Pericardium fibroblast (primary cell): ENCODE results near the gene GLIPR1. TPM values are rescaled to one million over a fixed set of nuclear protein-coding genes. Genes with fewer than 3 reads are reported as not detected.

Experiments
- total RNA-seq: library from RNA; depleted of rRNA; stranded (reverse); fragments of >200 nt; gene quantifications from 2 replicates; pipeline ENCODE4 v1.2.3, GENCODE V29; 2015

GLIPR1 gene
- total RNA-seq = 7.9 and 19.8 TPM in 2 replicates

DNA sequence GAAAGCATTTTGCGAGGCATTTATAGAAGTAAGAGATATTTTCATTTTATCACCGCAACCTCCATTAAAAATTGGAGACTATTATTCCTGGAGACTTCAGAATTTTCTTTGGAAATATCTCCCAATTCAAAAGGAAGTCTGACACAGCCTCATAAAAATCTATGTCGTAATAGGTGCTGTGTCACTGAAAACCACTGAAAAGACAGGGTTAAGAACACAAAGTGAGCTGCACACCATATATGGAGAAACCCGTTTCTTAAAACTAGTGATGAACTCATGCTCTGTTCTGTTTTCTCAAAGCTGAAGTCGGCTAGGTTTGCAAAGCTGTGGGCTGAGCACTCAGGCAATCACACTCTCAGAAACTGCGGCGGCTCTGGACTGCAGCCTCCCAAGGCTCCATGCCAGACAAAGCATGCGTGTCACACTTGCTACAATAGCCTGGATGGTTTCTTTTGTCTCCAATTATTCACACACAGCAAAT, at the start of gene GLIPR1:
GLIPR1 (plus strand) TSS at position 287 of the 481 bp plus-strand sequence; CDS start at position 413, 126 bp downstream.

DNA sequence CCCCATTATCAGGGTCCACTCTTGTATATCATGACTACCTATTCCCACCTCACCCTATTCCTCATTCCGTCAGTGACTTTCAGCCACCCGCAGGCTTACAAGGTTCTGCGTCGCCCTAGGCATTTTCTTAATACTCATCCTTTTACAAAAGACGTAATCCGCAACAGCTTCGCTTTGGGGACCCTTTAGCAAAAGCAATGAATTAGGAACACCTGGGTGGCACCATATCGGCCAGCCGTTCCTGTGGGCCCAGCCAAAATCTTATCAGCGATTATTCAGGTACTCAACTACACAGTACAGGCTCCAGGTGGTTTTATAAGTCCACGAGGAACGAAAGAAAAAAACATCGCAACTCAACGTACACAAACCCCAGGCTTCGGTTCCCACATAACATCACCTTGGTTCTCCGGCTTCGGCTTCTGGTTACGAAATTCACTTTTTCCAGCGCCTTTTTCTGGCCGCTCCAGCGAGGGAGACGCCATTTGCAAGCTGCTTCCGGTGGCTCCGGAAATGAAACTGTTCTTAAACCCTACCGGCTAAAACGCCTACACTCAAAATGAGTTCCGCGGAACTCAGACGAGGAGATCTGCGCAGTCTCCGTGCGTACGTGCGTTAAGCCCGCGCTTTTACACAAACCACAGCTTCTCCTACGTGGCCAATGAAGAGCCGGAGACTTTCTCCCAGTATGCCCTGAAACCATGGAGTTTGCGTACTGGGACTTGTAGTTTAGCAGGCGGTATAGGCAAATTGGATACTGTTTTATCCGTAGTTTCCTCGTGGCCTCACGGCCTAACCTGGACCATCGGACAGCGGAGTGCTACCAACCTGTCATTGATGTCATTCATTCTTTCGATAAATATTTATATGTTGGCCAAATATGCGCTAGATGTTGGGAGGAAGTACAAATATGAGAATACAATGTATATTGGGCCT, 30.8 kb downstream of the GLIPR1 start, which contains the start of gene KRR1:
KRR1 (minus strand) TSS at position 494 of the 933 bp plus-strand sequence; CDS start at position 482, 12 bp downstream.

Other genes with a start within 250 kb of the GLIPR1 start
- 0.23 and 1.0 TPM in 2 replicates for gene CAPS2, start 150.4 kb upstream of the GLIPR1 start, total RNA-seq
- not detected in 2 replicates for gene GLIPR1L1, start 146.1 kb upstream of the GLIPR1 start, total RNA-seq
- 0.09 and 0.23 TPM in 2 replicates for gene GLIPR1L2, start 89.7 kb upstream of the GLIPR1 start, total RNA-seq
- gene KRR1, start 30.9 kb downstream of the GLIPR1 start, total RNA-seq = 16.7 and 21.4 TPM in 2 replicates